HG02970 (cell line): ENCODE results near the gene ARF3.

ENCODE experiments used
- ATAC-seq: cut with Tn5 transposase; IDR thresholded peaks from one replicate; pipeline ENCODE4 v1.9.1; 2021; ENCODE audit warnings: mild to moderate bottlenecking, moderate library complexity, moderate number of reproducible peaks; ENCODE audit not compliant: unreplicated experiment, low FRiP score

ARF3 gene

GRCh38 chr12:48982397-48983080 is 25.3 kb upstream of the ARF3 start:
- no peak for ATAC-seq

- no peak for ATAC-seq
Measured at GRCh38 chr12:48981757-48982157, 24.5 kb upstream of the ARF3 start.

GRCh38 chr12:48980953-48981756 is 23.9 kb upstream of the ARF3 start:
- no peak for ATAC-seq

GRCh38 chr12:48980389-48980952 is 23.2 kb upstream of the ARF3 start:
- no peak for ATAC-seq

GRCh38 chr12:48979602-48980388 is 22.5 kb upstream of the ARF3 start:
- no peak for ATAC-seq

- no peak for ATAC-seq
Measured at GRCh38 chr12:48978741-48979601, 21.7 kb upstream of the ARF3 start.

- no peak for ATAC-seq
Measured at GRCh38 chr12:48978291-48978740, 21.0 kb upstream of the ARF3 start, which contains the start of gene WNT1. TSS of gene WNT1 (plus strand) at chr12:48978322. CDS start at chr12:48978651, 329 bp downstream.

GRCh38 chr12:48977290-48978281 is 20.3 kb upstream of the ARF3 start:
- peak; percentile 61 for ATAC-seq

- no peak for ATAC-seq
Measured at GRCh38 chr12:48973941-48974673, 16.8 kb upstream of the ARF3 start.

- ATAC-seq: no peak
Measured at GRCh38 chr12:48973531-48973930, 16.2 kb upstream of the ARF3 start.

- ATAC-seq: no peak
Measured at GRCh38 chr12:48972952-48973483, 15.7 kb upstream of the ARF3 start.

- ATAC-seq: no peak
Measured at GRCh38 chr12:48972213-48972951, 15.1 kb upstream of the ARF3 start.

GRCh38 chr12:48970702-48971334 is 13.5 kb upstream of the ARF3 start:
- no peak for ATAC-seq

- no peak for ATAC-seq
Measured at GRCh38 chr12:48969833-48970701, 12.8 kb upstream of the ARF3 start.

GRCh38 chr12:48969160-48969771 is 12.0 kb upstream of the ARF3 start:
- no peak for ATAC-seq
